GM18870 (cell line): ENCODE data around the gene RNF4.
"Not testable (repeated sequence)": the region's sequence is repeated elsewhere in the genome, so short reads cannot be mapped to it uniquely, and the experiment has no call there.

ENCODE experiments used
- ATAC-seq: cut with Tn5 transposase; IDR thresholded peaks from one replicate; pipeline ENCODE4 v1.9.1; 2021; ENCODE audit warnings: moderate library complexity; ENCODE audit not compliant: unreplicated experiment

Gene RNF4

GRCh38 chr4:2468456-2469191 is at the start of gene RNF4:
Gene RNF4 (plus strand): TSS chr4:2469106. CDS start chr4:2490494, 21,388 bp downstream.
- peak; percentile 77 for ATAC-seq

- no peak for ATAC-seq
Observed at GRCh38 chr4:2419814-2420213, 49.1 kb upstream of the RNF4 start.

- ATAC-seq: no peak
Observed at GRCh38 chr4:2421928-2422327, 47.0 kb upstream of the RNF4 start.

GRCh38 chr4:2423066-2423465 is 45.8 kb upstream of the RNF4 start:
- ATAC-seq: no peak

- ATAC-seq: no peak
Observed at GRCh38 chr4:2423695-2424094, 45.2 kb upstream of the RNF4 start.

GRCh38 chr4:2424581-2424980 is 44.3 kb upstream of the RNF4 start:
- ATAC-seq: no peak

- no peak for ATAC-seq
Observed at GRCh38 chr4:2425386-2426068, 43.4 kb upstream of the RNF4 start.

- no peak for ATAC-seq
Observed at GRCh38 chr4:2426069-2426397, 42.9 kb upstream of the RNF4 start.

- ATAC-seq: no peak
Observed at GRCh38 chr4:2426711-2427275, 42.1 kb upstream of the RNF4 start.

- no peak for ATAC-seq
Observed at GRCh38 chr4:2427383-2428334, 41.2 kb upstream of the RNF4 start.

- ATAC-seq: no peak
Observed at GRCh38 chr4:2428496-2429213, 40.3 kb upstream of the RNF4 start.

- not testable (repeated sequence) for ATAC-seq
Observed at GRCh38 chr4:2429945-2430757, 38.8 kb upstream of the RNF4 start.

- no peak for ATAC-seq
Observed at GRCh38 chr4:2432004-2432403, 36.9 kb upstream of the RNF4 start.

- no peak for ATAC-seq
Observed at GRCh38 chr4:2432991-2433530, 35.8 kb upstream of the RNF4 start.

GRCh38 chr4:2433609-2434350 is 35.1 kb upstream of the RNF4 start:
- no peak for ATAC-seq

GRCh38 chr4:2434420-2434819 is 34.5 kb upstream of the RNF4 start:
- no peak for ATAC-seq

- ATAC-seq: no peak
Observed at GRCh38 chr4:2436301-2436700, 32.6 kb upstream of the RNF4 start.

GRCh38 chr4:2436761-2437474 is 32.0 kb upstream of the RNF4 start:
- ATAC-seq: no peak
